ENCODE measurements around the gene MAN2C1.
"Not testable (repeated sequence)": the region's sequence is repeated elsewhere in the genome, so short reads cannot be mapped to it uniquely, and the experiment has no call there.

Gene MAN2C1

GRCh38 chr15:75367913-75368688 is at the start of gene MAN2C1:
Gene MAN2C1 (minus strand): TSS chr15:75368607. CDS start chr15:75368583, 24 bp downstream.
- peak; percentile 91 for DNase-seq

GRCh38 chr15:75416584-75416983 is 48.2 kb upstream of the MAN2C1 start:
- DNase-seq = no peak

- no peak for DNase-seq
These were observed 41.8 kb upstream of the MAN2C1 start for GRCh38 chr15:75410196-75410595.

GRCh38 chr15:75407083-75407482 is 38.7 kb upstream of the MAN2C1 start:
- DNase-seq = no peak

- DNase-seq = no peak
These were observed 35.5 kb upstream of the MAN2C1 start for GRCh38 chr15:75403892-75404291.

GRCh38 chr15:75397494-75397893 is 29.1 kb upstream of the MAN2C1 start:
- no peak for DNase-seq

GRCh38 chr15:75389791-75390382 is 21.5 kb upstream of the MAN2C1 start:
- DNase-seq = no peak

- DNase-seq = not testable (repeated sequence)
These were observed 15.6 kb upstream of the MAN2C1 start for GRCh38 chr15:75383986-75384385.

- DNase-seq = no peak
These were observed 12.4 kb upstream of the MAN2C1 start for GRCh38 chr15:75380773-75381172.

- no peak for DNase-seq
These were observed 3.7 kb upstream of the MAN2C1 start for GRCh38 chr15:75371901-75372688.

- DNase-seq = no peak
These were observed 3.1 kb upstream of the MAN2C1 start for GRCh38 chr15:75371486-75371885.

- no peak for DNase-seq
These were observed 1.6 kb upstream of the MAN2C1 start for GRCh38 chr15:75369897-75370581.

GRCh38 chr15:75368689-75369239 is 357 bp upstream of the MAN2C1 start:
- no peak for DNase-seq

- no peak for DNase-seq
These were observed 948 bp downstream of the MAN2C1 start for GRCh38 chr15:75367406-75367912.

- DNase-seq = no peak
These were observed 1.4 kb downstream of the MAN2C1 start for GRCh38 chr15:75367006-75367405.

GRCh38 chr15:75366163-75366562 is 2.2 kb downstream of the MAN2C1 start:
- no peak for DNase-seq

GRCh38 chr15:75364881-75365280 is 3.5 kb downstream of the MAN2C1 start:
- DNase-seq = no peak

GRCh38 chr15:75363786-75364185 is 4.6 kb downstream of the MAN2C1 start:
- no peak for DNase-seq

GRCh38 chr15:75362642-75363249 is 5.7 kb downstream of the MAN2C1 start:
- DNase-seq = no peak

GRCh38 chr15:75361989-75362641 is 6.3 kb downstream of the MAN2C1 start:
- no peak for DNase-seq

GRCh38 chr15:75361361-75361988 is 6.9 kb downstream of the MAN2C1 start:
- no peak for DNase-seq

All from SHP77 treated with DMSO at 0.1 percent for 48 hours (cell line).